Adipocyte (in vitro differentiated cells): Measurements from ENCODE around the gene LSP1.

Experiments
- DNase-seq: peaks from one replicate; pipeline ENCODE4 v3.0.0-alpha.2; 2015; ENCODE audit warnings: low read depth
- H3K27me3 ChIP-seq: replicated peaks from 2 replicates; pipeline ENCODE4 v1.7.0; 2013; ENCODE audit warnings: mild to moderate bottlenecking, low read length, moderate library complexity; ENCODE audit not compliant: control insufficient read depth, insufficient read depth
- H3K36me3 ChIP-seq: 2 replicates; pipeline ENCODE4 v1.7.0; 2013; ENCODE audit warnings: low read length, mild to moderate bottlenecking, moderate library complexity; ENCODE audit not compliant: control insufficient read depth, insufficient read depth, severe bottlenecking
- H3K4me1 ChIP-seq: 2 replicates; pipeline ENCODE4 v1.7.0; 2013; ENCODE audit warnings: mild to moderate bottlenecking, low read length, moderate library complexity; ENCODE audit not compliant: control insufficient read depth, insufficient read depth
- H3K4me3 ChIP-seq: 2 replicates; pipeline ENCODE4 v1.7.0; 2013; ENCODE audit warnings: mild to moderate bottlenecking, low read length, moderate library complexity
- H3K9ac ChIP-seq: 2 replicates; pipeline ENCODE4 v1.7.0; 2013; ENCODE audit warnings: mild to moderate bottlenecking, low read length, moderate library complexity
- H3K9me3 ChIP-seq: 2 replicates; pipeline ENCODE4 v1.7.0; 2013; ENCODE audit warnings: mild to moderate bottlenecking, low read length, moderate library complexity; ENCODE audit not compliant: control insufficient read depth

The LSP1 gene

DNA sequence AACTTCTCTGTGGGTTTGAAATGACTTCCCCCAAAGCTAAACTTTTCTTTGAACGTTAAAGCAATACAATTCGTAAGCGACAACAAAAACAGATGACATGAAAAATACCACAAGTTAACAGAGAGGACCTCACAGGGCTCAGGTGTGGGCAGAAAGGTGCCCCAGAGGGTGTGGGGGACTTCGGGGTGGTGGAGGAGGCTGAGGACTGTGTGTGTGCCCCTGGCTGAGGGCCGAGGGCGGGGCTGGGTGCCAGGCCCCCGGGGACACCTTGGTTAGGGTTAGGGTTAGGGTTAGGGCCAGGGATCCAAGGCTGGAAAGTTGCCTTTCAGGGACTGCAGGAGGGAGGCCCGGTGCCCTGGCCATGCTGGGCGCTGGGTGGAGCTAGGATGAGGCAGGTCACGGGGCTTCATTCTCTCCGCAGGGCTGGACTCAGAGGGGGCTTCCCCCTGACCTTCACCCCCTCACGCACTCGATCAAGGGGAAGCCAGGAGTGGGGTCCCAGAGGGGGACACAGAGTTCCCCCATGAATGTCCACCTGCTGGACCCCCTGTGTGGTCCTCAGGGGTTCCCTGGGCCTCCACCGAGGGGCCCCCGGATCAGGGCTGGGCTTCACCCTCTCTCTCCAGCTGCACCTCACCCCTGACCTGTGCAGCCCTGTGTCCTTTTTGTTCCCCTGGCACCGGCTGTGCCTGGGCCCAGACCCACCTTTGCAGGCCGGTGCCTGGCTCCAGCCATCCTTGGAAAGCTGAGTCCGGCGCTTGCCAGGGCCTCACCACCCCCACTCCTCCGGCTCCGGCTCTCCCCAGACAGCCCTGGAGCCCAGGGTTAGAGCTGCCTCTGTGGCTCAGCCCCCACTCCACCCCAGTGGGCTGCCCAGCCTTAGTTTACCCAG is 7.1 kb upstream of the LSP1 start:
- no peaks in the 10 kb centered on the region for H3K9me3 ChIP-seq
- peaks cover 15% of the 10 kb centered on the region for H3K4me1 ChIP-seq
- H3K9ac ChIP-seq, result peak overlapping the region; percentile 62
- H3K36me3 ChIP-seq, result no peaks in the 10 kb centered on the region
- DNase-seq, result no peak
- peaks cover 2% of the 10 kb centered on the region for H3K27me3 ChIP-seq
- no peak overlapping the region for H3K4me3 ChIP-seq

DNA sequence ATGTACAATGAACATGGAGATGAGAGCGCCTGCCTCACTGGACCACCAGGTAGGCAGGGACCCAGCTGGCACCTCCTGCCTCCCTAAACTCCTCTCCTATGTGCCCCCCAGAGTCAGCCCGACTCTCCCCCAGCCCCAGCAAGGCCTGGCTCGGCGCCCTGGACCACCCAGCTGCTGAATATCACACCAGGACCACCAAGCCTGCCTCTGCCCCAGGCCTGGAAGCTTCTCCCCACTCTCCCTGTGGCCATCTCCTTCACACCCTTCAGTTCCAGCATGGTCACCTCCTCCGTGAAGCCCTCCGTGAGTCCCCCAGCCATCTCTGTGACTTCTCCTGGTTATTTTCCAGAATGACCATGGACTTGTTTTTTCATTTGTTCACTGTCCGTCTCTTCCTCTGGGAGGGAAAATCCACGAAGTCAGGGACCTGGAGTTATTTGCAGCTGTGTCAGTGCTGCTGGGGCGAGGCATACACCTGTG is 6.4 kb upstream of the LSP1 start:
- peaks cover 15% of the 10 kb centered on the region for H3K4me1 ChIP-seq
- no peaks in the 10 kb centered on the region for H3K36me3 ChIP-seq
- H3K4me3 ChIP-seq, result no peak overlapping the region
- no peak overlapping the region for H3K9ac ChIP-seq
- no peak for DNase-seq
- H3K9me3 ChIP-seq, result no peaks in the 10 kb centered on the region
- no peaks in the 10 kb centered on the region for H3K27me3 ChIP-seq

DNA sequence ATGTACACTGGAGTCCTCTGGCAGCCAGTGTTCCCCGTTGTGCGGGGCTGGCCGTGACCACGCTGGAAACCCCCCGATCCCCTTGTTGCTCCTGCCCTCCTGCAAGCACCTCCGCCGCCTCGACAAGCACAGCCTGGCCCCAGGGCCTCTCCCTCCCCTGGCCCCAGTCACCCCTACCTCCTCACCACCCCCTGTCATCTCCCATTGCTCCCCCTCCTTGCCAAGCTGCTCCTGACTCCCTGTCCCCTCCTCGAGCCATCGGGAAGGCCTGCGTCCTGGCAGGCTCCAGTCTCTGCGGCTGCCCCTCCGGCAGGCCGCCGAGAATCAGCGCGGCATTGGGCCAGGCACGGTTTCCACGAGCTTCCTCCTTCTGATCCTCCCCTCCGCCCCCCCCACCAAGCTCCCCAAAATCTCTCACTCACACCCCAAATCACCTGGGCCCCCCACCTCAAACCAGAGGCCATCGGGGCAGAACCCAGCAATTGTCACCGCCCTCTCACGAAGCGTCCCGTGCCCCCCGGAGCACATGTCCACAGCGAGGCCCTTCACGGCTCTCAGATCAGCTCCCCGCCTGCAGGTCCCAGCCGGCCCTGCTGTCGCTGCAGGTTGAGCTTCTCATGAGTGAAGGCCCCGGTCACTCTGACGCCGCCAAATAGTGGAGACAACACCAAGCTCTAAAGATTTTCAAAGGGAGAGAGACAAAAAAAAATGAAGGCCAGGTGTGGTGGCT is 5.7 kb upstream of the LSP1 start:
- H3K27me3 ChIP-seq, result peaks cover 4% of the 10 kb centered on the region
- H3K4me1 ChIP-seq, result peaks cover 15% of the 10 kb centered on the region
- no peaks in the 10 kb centered on the region for H3K36me3 ChIP-seq
- no peak overlapping the region for H3K9ac ChIP-seq
- no peak overlapping the region for H3K4me3 ChIP-seq
- no peak for DNase-seq
- H3K9me3 ChIP-seq, result no peaks in the 10 kb centered on the region

DNA sequence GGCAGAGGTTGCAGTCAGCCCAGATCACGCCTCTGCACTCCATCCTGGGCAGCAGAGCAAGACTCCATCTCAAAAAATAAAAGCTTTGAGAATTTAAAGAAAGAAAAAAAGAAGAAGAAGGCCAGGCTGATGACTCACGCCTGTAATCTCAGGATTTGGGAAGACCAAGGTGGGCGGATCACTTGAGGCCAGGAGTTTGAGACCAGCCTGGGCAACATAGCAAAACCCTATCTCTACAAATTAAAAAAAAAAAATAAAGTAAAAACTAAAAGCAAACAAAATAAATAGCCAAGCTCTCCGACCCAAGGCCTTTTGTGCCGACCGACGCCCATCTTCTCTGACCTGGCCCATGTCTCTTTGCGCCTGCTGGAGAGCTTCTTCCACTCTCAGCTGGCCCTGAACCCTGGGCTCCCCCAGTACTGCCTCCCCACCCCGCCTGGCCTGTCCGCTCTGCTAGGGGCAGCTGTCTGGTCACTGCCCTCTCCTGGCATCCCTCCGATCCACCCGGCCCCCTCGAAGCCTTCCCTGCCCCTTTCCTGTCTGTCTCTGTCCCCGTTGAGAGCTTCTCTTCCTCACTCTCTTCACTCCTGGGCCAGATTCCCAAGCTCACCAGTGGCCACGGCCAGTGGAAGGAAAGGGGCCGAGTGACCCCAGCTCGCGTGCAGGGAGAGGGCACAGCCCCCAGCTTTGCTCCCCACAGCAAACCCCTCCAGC is 4.8 kb upstream of the LSP1 start:
- Histone ChIP-seq H3K9me3 (no peaks in the 10 kb centered on the region), H3K9ac (no peak overlapping the region), H3K36me3 (no peaks in the 10 kb centered on the region), H3K4me1 (peaks cover 15% of the 10 kb centered on the region), H3K4me3 (no peak overlapping the region), H3K27me3 (peaks cover 7% of the 10 kb centered on the region)
- DNase-seq, result no peak

DNA sequence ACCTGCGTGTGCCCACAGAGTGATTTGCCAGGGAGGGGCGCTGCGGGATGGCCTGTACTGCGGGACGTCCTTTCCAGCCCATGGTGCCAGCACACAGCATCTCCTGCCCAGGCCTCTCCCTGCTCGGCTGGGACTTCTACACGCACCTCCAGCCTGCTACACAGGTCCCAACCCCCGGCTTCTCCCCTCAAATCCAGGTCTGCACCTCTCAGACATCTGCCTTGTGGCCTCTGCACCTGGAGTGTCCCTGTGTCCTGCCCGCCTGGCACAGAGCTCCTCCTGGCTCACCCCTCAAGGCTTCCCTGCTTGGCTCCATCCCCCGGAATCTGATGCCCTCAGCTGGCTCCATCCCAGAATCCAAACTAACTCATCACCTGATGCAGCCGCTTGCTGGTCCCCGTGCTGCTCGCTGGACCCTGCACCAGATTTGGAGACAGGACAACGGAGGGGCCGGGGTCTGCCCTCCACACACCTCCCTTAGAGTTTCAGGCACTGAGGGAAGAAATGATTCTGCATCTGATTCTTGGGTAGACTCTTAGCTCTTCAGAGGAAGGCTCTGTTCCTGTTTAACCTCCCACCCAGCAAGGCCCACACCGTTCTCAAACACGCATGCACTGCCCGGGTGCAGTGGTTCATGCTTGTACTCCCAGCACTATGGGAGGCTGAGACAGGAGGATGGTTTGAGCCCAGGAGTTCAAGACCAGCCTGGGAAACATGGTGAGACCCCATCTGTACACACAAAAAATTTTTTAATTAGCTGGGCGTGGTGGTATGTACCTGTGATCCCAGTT is 4.0 kb upstream of the LSP1 start:
- Histone ChIP-seq H3K9me3 (no peaks in the 10 kb centered on the region), H3K4me1 (peaks cover 15% of the 10 kb centered on the region), H3K36me3 (no peaks in the 10 kb centered on the region), H3K4me3 (no peak overlapping the region), H3K9ac (no peak overlapping the region), H3K27me3 (peaks cover 7% of the 10 kb centered on the region)
- no peak for DNase-seq

DNA sequence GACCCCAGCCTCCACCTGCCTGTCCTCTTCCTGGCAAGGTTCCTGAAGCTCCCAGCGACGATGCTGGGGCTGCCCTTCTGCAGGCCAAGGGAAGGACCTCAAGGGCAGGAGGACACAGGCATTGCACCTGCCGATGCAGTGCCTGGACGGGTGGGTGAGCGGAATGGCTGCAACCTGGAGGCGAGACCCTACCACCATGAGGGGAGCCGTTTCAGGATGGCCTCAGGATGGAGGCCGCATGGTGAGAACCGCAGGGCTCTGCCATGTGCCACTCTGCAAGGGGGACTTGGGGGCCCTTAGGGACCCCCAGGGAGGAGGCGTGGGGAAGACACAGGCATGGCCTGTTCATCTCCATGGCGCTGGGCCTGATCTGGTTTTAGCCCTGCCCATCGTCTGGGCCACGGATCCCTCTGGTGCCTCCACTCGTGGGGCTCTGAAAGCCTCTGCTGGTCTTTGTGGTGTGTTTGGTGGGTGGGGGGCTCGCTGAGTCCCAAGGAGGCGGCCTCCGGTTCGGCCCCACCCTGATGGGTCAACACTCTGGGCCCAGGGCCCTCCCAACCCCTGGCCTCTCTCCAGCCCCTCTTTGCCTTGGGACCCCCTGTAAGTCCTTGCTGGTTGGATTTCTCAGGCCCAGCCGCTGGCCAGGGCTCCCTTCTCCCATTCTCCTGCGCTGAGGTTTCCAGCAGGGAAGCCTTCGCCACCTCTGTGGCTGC is 1.3 kb upstream of the LSP1 start:
- no peaks in the 10 kb centered on the region for H3K36me3 ChIP-seq
- H3K4me3 ChIP-seq, result no peak overlapping the region
- no peaks in the 10 kb centered on the region for H3K4me1 ChIP-seq
- H3K9ac ChIP-seq, result no peak overlapping the region
- H3K27me3 ChIP-seq, result peaks cover 7% of the 10 kb centered on the region
- H3K9me3 ChIP-seq, result no peaks in the 10 kb centered on the region
- no peak for DNase-seq

DNA sequence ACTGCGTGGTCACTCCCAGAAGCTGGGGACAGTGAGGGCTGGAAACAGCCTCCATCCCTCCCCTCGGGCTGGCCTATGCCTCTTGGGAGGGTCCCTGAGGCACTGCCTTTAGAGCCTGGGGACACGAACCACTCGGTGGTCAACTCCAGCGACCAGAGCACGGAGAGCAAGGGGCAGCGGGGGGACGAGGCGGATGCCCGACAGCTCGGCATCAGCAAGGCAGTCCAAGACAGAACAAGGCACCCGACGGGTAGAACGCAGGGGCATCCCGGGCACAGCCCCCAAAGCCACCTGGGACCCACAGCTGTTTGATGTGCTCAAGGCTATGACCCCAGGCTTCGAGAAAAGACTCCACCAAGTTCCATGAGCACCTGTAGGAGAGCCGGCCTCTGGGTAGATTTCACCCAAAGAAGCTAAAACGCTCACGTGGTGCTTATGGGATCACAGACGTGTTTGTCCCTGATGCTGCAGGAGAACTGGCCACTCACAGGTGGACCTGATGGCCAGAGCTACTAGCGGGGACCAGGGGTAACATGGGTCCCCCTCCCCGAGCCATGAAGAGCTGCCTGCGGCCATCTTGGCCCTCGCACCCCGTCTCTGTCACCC is 510 bp upstream of the LSP1 start:
- Histone ChIP-seq H3K27me3 (peaks cover 7% of the 10 kb centered on the region), H3K9ac (no peak overlapping the region), H3K9me3 (no peaks in the 10 kb centered on the region), H3K36me3 (no peaks in the 10 kb centered on the region), H3K4me1 (no peaks in the 10 kb centered on the region), H3K4me3 (no peak overlapping the region)
- no peak for DNase-seq

DNA sequence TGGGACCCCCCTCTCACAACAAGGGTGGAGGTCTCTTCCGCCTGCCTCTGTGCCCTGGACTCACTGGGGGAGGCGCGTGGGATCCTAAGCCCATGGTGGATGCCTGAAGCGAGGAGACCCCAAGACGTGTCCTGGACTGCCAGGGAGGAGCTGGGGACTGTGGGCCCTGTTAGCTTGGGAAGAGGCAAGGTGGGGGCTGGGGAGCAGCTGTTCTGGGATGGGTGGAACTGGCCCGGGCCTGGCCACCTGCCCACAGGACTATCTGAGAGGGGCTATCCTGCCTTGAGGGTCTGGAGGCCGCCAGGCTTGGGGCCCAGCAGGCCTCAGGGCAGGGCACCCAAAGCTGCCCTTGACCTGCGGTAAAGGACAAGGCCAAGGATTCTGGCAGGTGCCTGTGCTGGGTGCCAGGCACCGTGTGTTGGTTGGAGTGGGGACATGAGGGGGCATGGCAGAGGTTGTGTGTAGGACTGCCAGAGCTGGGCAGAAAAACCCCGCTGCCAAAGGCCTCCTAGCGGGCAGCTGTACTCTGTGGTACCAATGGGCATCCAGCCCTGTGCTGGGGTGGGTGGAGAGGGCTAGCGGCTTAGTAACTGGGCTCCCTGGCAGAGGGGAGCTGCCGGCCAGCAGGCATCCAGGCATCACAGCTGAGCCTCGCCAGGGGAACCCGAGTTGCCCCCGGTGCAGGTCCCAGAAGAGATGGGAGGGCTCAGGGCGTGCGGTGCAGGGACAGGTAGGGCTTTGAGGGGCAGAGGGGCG is 670 bp downstream of the LSP1 start:
- no peak for DNase-seq
- Histone ChIP-seq H3K36me3 (no peaks in the 10 kb centered on the region), H3K9ac (no peak overlapping the region), H3K4me1 (no peaks in the 10 kb centered on the region), H3K4me3 (no peak overlapping the region), H3K9me3 (no peaks in the 10 kb centered on the region), H3K27me3 (peaks cover 7% of the 10 kb centered on the region)

DNA sequence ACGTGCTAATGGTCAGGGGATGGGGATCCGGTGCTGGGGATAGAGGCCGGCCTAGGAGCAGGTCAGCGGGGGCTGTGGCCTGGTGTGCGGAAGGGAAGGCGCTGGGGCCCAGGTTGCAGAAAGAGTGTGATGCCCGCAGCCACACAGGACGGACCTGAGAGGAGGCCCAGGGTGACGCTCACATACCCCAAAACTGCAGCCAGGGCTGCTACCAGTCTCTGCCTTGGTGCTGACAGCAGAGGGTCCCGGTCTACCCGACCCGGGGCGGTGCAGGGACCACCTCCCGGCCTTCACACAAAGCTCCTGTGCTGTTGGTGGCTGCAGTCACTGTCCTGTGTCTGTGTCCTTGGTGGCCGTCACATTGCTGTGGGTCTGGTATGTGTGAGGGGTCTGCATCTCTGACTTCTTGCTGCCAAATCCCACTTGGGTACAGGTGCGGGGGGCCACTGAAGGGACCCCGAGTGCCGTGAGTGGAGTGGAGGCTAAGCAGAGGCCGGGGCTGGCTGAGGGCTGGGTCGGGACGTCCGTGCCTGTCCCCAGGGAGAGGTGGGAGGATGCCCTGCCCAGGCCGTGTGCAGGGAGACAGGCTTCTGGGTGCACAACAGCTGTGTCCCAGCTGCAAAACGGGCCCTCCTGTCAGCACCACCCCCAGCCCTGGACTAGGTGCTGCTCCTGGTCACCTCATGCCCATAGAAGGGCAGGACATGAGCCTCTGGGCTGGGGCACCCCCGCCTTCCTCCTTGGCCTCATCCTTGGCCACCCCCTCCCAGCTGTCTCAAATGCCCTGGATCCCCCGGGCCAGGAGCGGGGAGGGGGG is 1.5 kb downstream of the LSP1 start:
- no peak for DNase-seq
- no peak overlapping the region for H3K4me3 ChIP-seq
- no peaks in the 10 kb centered on the region for H3K36me3 ChIP-seq
- H3K9me3 ChIP-seq, result no peaks in the 10 kb centered on the region
- no peaks in the 10 kb centered on the region for H3K4me1 ChIP-seq
- H3K9ac ChIP-seq, result no peak overlapping the region
- H3K27me3 ChIP-seq, result peaks cover 7% of the 10 kb centered on the region
